IPS-18a (cell line): ENCODE measurements around the gene LRCH1.

Experiments used
- H3K27ac ChIP-seq: one replicate; pipeline ENCODE4 v1.5.1; 2013; ENCODE audit warnings: low read length
- H3K27me3 ChIP-seq: one replicate; pipeline ENCODE4 v1.6.1; 2013; ENCODE audit warnings: mild to moderate bottlenecking, low read length; ENCODE audit not compliant: control insufficient read depth, insufficient read depth
- H3K36me3 ChIP-seq: one replicate; pipeline ENCODE4 v1.6.1; 2013; ENCODE audit warnings: low read depth, low read length; ENCODE audit not compliant: control insufficient read depth
- H3K4me1 ChIP-seq: one replicate; pipeline ENCODE4 v1.6.1; 2013; ENCODE audit warnings: low read depth, low read length; ENCODE audit not compliant: control insufficient read depth
- H3K4me3 ChIP-seq: one replicate; pipeline ENCODE4 v1.5.1; 2013; ENCODE audit warnings: low read length
- H3K9ac ChIP-seq: one replicate; pipeline ENCODE4 v1.6.1; 2013; ENCODE audit warnings: mild to moderate bottlenecking, low read length, moderate library complexity
- H3K9me3 ChIP-seq: one replicate; pipeline ENCODE4 v1.6.1; 2013; ENCODE audit warnings: low read depth, low read length; ENCODE audit not compliant: control insufficient read depth

The LRCH1 gene

GRCh38 chr13:46567671-46568070 lies 14.7 kb downstream of the LRCH1 start:
- no peaks in the 10 kb centered on the region for H3K27me3 ChIP-seq
- no peak overlapping the region for H3K27ac ChIP-seq
- H3K4me1 ChIP-seq = no peaks in the 10 kb centered on the region
- no peaks in the 10 kb centered on the region for H3K36me3 ChIP-seq
- H3K4me3 ChIP-seq = no peak overlapping the region
- no peaks in the 10 kb centered on the region for H3K9me3 ChIP-seq
- H3K9ac ChIP-seq = no peak overlapping the region

- H3K9me3 ChIP-seq = no peaks in the 10 kb centered on the region
- no peaks in the 10 kb centered on the region for H3K4me1 ChIP-seq
Measured at GRCh38 chr13:46569456-46569855, 16.5 kb downstream of the LRCH1 start.

GRCh38 chr13:46570273-46570672 lies 17.3 kb downstream of the LRCH1 start:
- H3K27ac ChIP-seq = no peak overlapping the region
- no peaks in the 10 kb centered on the region for H3K36me3 ChIP-seq
- no peaks in the 10 kb centered on the region for H3K9me3 ChIP-seq
- no peaks in the 10 kb centered on the region for H3K27me3 ChIP-seq
- H3K4me1 ChIP-seq = no peaks in the 10 kb centered on the region
- H3K4me3 ChIP-seq = no peak overlapping the region
- H3K9ac ChIP-seq = no peak overlapping the region

More at GRCh38 chr13:46569456-46569855, 16.5 kb downstream of the LRCH1 start:
- Histone ChIP-seq H3K27ac (no peak overlapping the region), H3K27me3 (no peaks in the 10 kb centered on the region), H3K36me3 (no peaks in the 10 kb centered on the region), H3K4me3 (no peak overlapping the region), H3K9ac (no peak overlapping the region)

GRCh38 chr13:46571189-46571908 lies 18.4 kb downstream of the LRCH1 start:
- Histone ChIP-seq H3K9ac (no peak overlapping the region), H3K4me1 (no peaks in the 10 kb centered on the region), H3K4me3 (no peak overlapping the region), H3K27me3 (no peaks in the 10 kb centered on the region), H3K9me3 (no peaks in the 10 kb centered on the region), H3K36me3 (no peaks in the 10 kb centered on the region), H3K27ac (no peak overlapping the region)

GRCh38 chr13:46571909-46572595 lies 19.1 kb downstream of the LRCH1 start:
- no peaks in the 10 kb centered on the region for H3K9me3 ChIP-seq
- no peak overlapping the region for H3K4me3 ChIP-seq
- H3K9ac ChIP-seq = no peak overlapping the region
- H3K36me3 ChIP-seq = no peaks in the 10 kb centered on the region
- no peaks in the 10 kb centered on the region for H3K27me3 ChIP-seq
- no peaks in the 10 kb centered on the region for H3K4me1 ChIP-seq
- no peak overlapping the region for H3K27ac ChIP-seq

GRCh38 chr13:46572752-46573431 lies 19.9 kb downstream of the LRCH1 start:
- Histone ChIP-seq H3K4me1 (no peaks in the 10 kb centered on the region), H3K27ac (no peak overlapping the region), H3K4me3 (no peak overlapping the region), H3K27me3 (no peaks in the 10 kb centered on the region), H3K9ac (no peak overlapping the region), H3K9me3 (no peaks in the 10 kb centered on the region), H3K36me3 (no peaks in the 10 kb centered on the region)

- no peak overlapping the region for H3K27ac ChIP-seq
- no peaks in the 10 kb centered on the region for H3K36me3 ChIP-seq
- H3K4me3 ChIP-seq = no peak overlapping the region
- H3K4me1 ChIP-seq = no peaks in the 10 kb centered on the region
- H3K9ac ChIP-seq = no peak overlapping the region
- no peaks in the 10 kb centered on the region for H3K27me3 ChIP-seq
- no peaks in the 10 kb centered on the region for H3K9me3 ChIP-seq
Measured at GRCh38 chr13:46575301-46575771, 22.4 kb downstream of the LRCH1 start.

GRCh38 chr13:46575818-46576221 lies 22.9 kb downstream of the LRCH1 start:
- Histone ChIP-seq H3K27ac (no peak overlapping the region), H3K27me3 (no peaks in the 10 kb centered on the region), H3K9ac (no peak overlapping the region), H3K4me1 (no peaks in the 10 kb centered on the region), H3K36me3 (no peaks in the 10 kb centered on the region), H3K9me3 (no peaks in the 10 kb centered on the region), H3K4me3 (no peak overlapping the region)

GRCh38 chr13:46576762-46577161 lies 23.8 kb downstream of the LRCH1 start:
- Histone ChIP-seq H3K4me1 (no peaks in the 10 kb centered on the region), H3K4me3 (no peak overlapping the region), H3K9ac (no peak overlapping the region), H3K9me3 (no peaks in the 10 kb centered on the region), H3K27ac (no peak overlapping the region), H3K36me3 (no peaks in the 10 kb centered on the region), H3K27me3 (no peaks in the 10 kb centered on the region)

GRCh38 chr13:46577696-46578589 lies 25.0 kb downstream of the LRCH1 start:
- H3K9me3 ChIP-seq = no peaks in the 10 kb centered on the region
- no peak overlapping the region for H3K27ac ChIP-seq
- H3K9ac ChIP-seq = no peak overlapping the region
- no peaks in the 10 kb centered on the region for H3K4me1 ChIP-seq
- H3K4me3 ChIP-seq = no peak overlapping the region
- no peaks in the 10 kb centered on the region for H3K27me3 ChIP-seq
- no peaks in the 10 kb centered on the region for H3K36me3 ChIP-seq

- no peaks in the 10 kb centered on the region for H3K9me3 ChIP-seq
- no peak overlapping the region for H3K4me3 ChIP-seq
- no peak overlapping the region for H3K9ac ChIP-seq
- no peaks in the 10 kb centered on the region for H3K4me1 ChIP-seq
- no peaks in the 10 kb centered on the region for H3K36me3 ChIP-seq
- H3K27me3 ChIP-seq = no peaks in the 10 kb centered on the region
- H3K27ac ChIP-seq = no peak overlapping the region
Measured at GRCh38 chr13:46578590-46578975, 25.6 kb downstream of the LRCH1 start.
